ENCODE data around the gene PKHD1.

PKHD1 gene

DNA sequence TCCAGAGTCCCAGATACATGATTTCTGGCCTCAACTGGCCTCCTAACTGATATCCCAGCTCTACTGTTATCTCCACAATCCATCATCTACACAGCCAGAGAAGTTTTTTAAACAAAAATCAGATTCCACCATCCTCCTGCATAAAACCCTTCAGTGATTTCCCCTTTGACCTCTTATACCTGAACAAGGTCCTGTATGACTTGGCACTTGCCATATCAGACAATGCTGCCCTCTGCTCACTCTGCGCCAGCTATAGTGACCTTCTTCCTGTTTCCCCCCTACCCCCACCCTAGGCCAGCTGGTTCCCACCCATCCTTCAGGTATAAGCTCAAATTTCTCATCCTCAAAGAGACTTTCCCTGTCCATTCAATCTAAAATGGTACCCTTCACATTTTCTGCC is 322.2 kb downstream of the PKHD1 start:
- WGBS (ENCODE audit: extremely low coverage, insufficient coverage, insufficient read length), result no CpG with 5 or more reads among the region's 1 CpG

DNA sequence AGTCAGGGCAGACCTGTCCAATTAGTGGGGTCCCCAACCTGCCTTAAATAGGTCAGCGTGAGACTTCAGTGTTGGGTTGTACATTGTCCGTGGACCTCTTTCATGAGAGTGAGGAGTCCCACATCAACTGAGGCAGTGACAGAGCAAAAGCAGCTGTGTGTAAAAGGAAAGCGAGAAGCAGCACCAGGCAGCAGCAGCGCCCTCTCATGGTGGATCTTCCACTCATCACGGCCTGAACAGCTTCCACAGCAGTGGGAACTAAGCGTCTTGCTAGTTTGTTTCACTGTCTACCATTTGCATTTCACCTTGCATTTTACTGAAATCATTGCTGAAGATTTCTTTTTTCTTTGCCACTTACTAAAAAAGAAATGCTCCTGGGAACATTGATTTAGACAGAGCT is 333.8 kb downstream of the PKHD1 start:
- H4K12ac ChIP-seq (ENCODE audit: low read depth, low read length), result no peak overlapping the region
- no peak overlapping the region for H3K4me3 ChIP-seq (ENCODE audit: low read depth, low read length)
- no peak overlapping the region for H3K4me2 ChIP-seq (ENCODE audit: low read length)
- no peaks in the 10 kb centered on the region for H3K79me2 ChIP-seq (ENCODE audit: control insufficient read depth, insufficient read depth, low read length, poor library complexity)
- no peak overlapping the region for H2AFZ ChIP-seq (ENCODE audit: insufficient read depth, low read length, poor library complexity)
- H3K36me3 ChIP-seq (ENCODE audit: control insufficient read depth in 1 of 2, insufficient read depth in 2 of 2, low read length in 2 of 2), result no peaks in the 10 kb centered on the region
- H3K79me1 ChIP-seq (ENCODE audit: low read length), result no peaks in the 10 kb centered on the region
- no peak overlapping the region for H3K23ac ChIP-seq (ENCODE audit: low read length)
- no peak overlapping the region for H3K14ac ChIP-seq (ENCODE audit: low read length)
- H2BK5ac ChIP-seq (ENCODE audit: low read depth, low read length, poor library complexity), result no peak overlapping the region
- no peaks in the 10 kb centered on the region for H3K4me1 ChIP-seq (ENCODE audit: control insufficient read depth in 1 of 2, insufficient read depth in 2 of 2, low read length in 2 of 2)
- no peak overlapping the region for H4K91ac ChIP-seq (ENCODE audit: low read depth, low read length)
- H3K9me3 ChIP-seq (ENCODE audit: insufficient read depth, low read depth, low read length), result no peaks in the 10 kb centered on the region
- H3K9ac ChIP-seq (ENCODE audit: low read length), result no peak overlapping the region
- no peak overlapping the region for H2BK12ac ChIP-seq (ENCODE audit: low read length)
- WGBS (ENCODE audit: extremely low coverage, insufficient coverage, insufficient read length), result no CpG with 5 or more reads among the region's 6 CpGs
- no peak overlapping the region for H4K8ac ChIP-seq (ENCODE audit: low read depth, low read length)
- no peak overlapping the region for H3K27ac ChIP-seq (ENCODE audit: low read depth, low read length)
- no peaks in the 10 kb centered on the region for H3K27me3 ChIP-seq (ENCODE audit: insufficient read depth, low read length)
- no peak overlapping the region for H3K18ac ChIP-seq (ENCODE audit: low read length)
- H2AK5ac ChIP-seq (ENCODE audit: low read length), result no peak overlapping the region
- peak; percentile 15 to 60 for DNase-seq
- no peak overlapping the region for H3K4ac ChIP-seq (ENCODE audit: low read depth, low read length)
- no peak overlapping the region for H2BK120ac ChIP-seq (ENCODE audit: insufficient read depth, low read length, poor library complexity)

More for the DNA sequence above, 322.2 kb downstream of the PKHD1 start:
- H2AFZ ChIP-seq (ENCODE audit: insufficient read depth, low read length, poor library complexity), result no peak overlapping the region
- H4K8ac ChIP-seq (ENCODE audit: low read depth, low read length), result no peak overlapping the region
- no peaks in the 10 kb centered on the region for H3K79me1 ChIP-seq (ENCODE audit: low read length)
- no peak overlapping the region for H3K18ac ChIP-seq (ENCODE audit: low read length)
- no peak overlapping the region for H2BK5ac ChIP-seq (ENCODE audit: low read depth, low read length, poor library complexity)
- no peak overlapping the region for H2BK12ac ChIP-seq (ENCODE audit: low read length)
- no peak overlapping the region for H3K4me2 ChIP-seq (ENCODE audit: low read length)
- H3K23ac ChIP-seq (ENCODE audit: low read length), result no peak overlapping the region
- H3K79me2 ChIP-seq (ENCODE audit: control insufficient read depth, insufficient read depth, low read length, poor library complexity), result no peaks in the 10 kb centered on the region
- no peak overlapping the region for H3K27ac ChIP-seq (ENCODE audit: low read depth, low read length)
- H4K12ac ChIP-seq (ENCODE audit: low read depth, low read length), result no peak overlapping the region
- H4K91ac ChIP-seq (ENCODE audit: low read depth, low read length), result no peak overlapping the region
- no peak overlapping the region for H3K4ac ChIP-seq (ENCODE audit: low read depth, low read length)
- no peak for DNase-seq
- no peak overlapping the region for H2BK120ac ChIP-seq (ENCODE audit: insufficient read depth, low read length, poor library complexity)
- no peak overlapping the region for H2AK5ac ChIP-seq (ENCODE audit: low read length)
- H3K4me3 ChIP-seq (ENCODE audit: low read depth, low read length), result no peak overlapping the region
- no peak overlapping the region for H3K9ac ChIP-seq (ENCODE audit: low read length)
- no peaks in the 10 kb centered on the region for H3K36me3 ChIP-seq (ENCODE audit: control insufficient read depth in 1 of 2, insufficient read depth in 2 of 2, low read length in 2 of 2)
- no peaks in the 10 kb centered on the region for H3K27me3 ChIP-seq (ENCODE audit: insufficient read depth, low read length)
- H3K9me3 ChIP-seq (ENCODE audit: insufficient read depth, low read depth, low read length), result no peaks in the 10 kb centered on the region
- H3K4me1 ChIP-seq (ENCODE audit: control insufficient read depth in 1 of 2, insufficient read depth in 2 of 2, low read length in 2 of 2), result no peaks in the 10 kb centered on the region
- no peak overlapping the region for H3K14ac ChIP-seq (ENCODE audit: low read length)

DNA sequence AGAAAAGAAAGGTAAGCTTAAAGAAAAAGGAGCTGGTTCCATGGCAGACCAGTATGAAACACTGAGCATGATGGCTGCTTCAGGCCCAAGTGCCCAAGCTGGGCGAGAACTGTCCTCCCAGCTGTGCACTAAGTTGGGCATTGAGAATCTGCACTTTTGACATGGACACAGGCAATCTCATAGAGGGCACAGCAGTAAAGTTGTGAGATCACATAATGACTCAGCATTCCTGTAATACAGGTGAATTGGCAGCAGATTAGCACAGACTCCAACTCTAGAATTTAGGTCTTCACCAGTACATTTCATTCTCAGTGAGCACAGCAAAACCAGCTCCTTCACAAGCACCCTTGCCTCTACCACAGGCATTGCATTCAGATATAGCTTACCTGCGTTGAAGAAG is 343.4 kb downstream of the PKHD1 start:
- no peak overlapping the region for H3K4ac ChIP-seq (ENCODE audit: low read depth, low read length)
- no peak overlapping the region for H3K23ac ChIP-seq (ENCODE audit: low read length)
- H4K8ac ChIP-seq (ENCODE audit: low read depth, low read length), result no peak overlapping the region
- no peak overlapping the region for H2AK5ac ChIP-seq (ENCODE audit: low read length)
- H2BK12ac ChIP-seq (ENCODE audit: low read length), result no peak overlapping the region
- no peak overlapping the region for H4K12ac ChIP-seq (ENCODE audit: low read depth, low read length)
- no peak overlapping the region for H3K27ac ChIP-seq (ENCODE audit: low read depth, low read length)
- H3K79me2 ChIP-seq (ENCODE audit: control insufficient read depth, insufficient read depth, low read length, poor library complexity), result no peaks in the 10 kb centered on the region
- H2AFZ ChIP-seq (ENCODE audit: insufficient read depth, low read length, poor library complexity), result no peak overlapping the region
- H3K9me3 ChIP-seq (ENCODE audit: insufficient read depth, low read depth, low read length), result no peaks in the 10 kb centered on the region
- no peak overlapping the region for H3K4me3 ChIP-seq (ENCODE audit: low read depth, low read length)
- H3K27me3 ChIP-seq (ENCODE audit: insufficient read depth, low read length), result no peaks in the 10 kb centered on the region
- H3K36me3 ChIP-seq (ENCODE audit: control insufficient read depth in 1 of 2, insufficient read depth in 2 of 2, low read length in 2 of 2), result no peaks in the 10 kb centered on the region
- no peak overlapping the region for H2BK120ac ChIP-seq (ENCODE audit: insufficient read depth, low read length, poor library complexity)
- H3K9ac ChIP-seq (ENCODE audit: low read length), result no peak overlapping the region
- peak in 1 of 2 donors; percentile 2 for DNase-seq
- no peaks in the 10 kb centered on the region for H3K79me1 ChIP-seq (ENCODE audit: low read length)
- no CpG with 5 or more reads among the region's 2 CpGs for WGBS (ENCODE audit: extremely low coverage, insufficient coverage, insufficient read length)
- H2BK5ac ChIP-seq (ENCODE audit: low read depth, low read length, poor library complexity), result no peak overlapping the region
- H3K4me1 ChIP-seq (ENCODE audit: control insufficient read depth in 1 of 2, insufficient read depth in 2 of 2, low read length in 2 of 2), result no peaks in the 10 kb centered on the region
- H3K4me2 ChIP-seq (ENCODE audit: low read length), result no peak overlapping the region
- H4K91ac ChIP-seq (ENCODE audit: low read depth, low read length), result no peak overlapping the region
- H3K18ac ChIP-seq (ENCODE audit: low read length), result no peak overlapping the region
- H3K14ac ChIP-seq (ENCODE audit: low read length), result no peak overlapping the region

DNA sequence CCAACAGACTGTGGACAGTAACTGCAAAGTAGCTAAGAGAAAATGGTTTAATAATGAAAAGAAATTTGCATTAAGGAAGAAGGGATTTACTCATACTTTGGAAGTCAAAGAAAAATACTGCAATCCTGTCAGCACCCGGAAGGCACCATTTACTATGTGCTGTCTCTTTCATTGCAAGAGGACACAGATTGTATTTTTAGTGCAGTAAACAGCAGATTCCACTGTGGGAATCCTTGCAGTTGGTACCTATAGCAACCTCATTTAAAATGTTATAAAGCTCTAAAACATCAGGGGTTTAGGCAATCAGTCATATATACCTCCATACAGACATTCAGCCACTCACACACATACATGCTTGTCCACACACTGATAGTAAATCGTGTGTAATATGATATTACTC is 346.8 kb downstream of the PKHD1 start:
- no peaks in the 10 kb centered on the region for H3K27me3 ChIP-seq (ENCODE audit: insufficient read depth, low read length)
- H2AK5ac ChIP-seq (ENCODE audit: low read length), result no peak overlapping the region
- H3K4ac ChIP-seq (ENCODE audit: low read depth, low read length), result no peak overlapping the region
- H3K4me2 ChIP-seq (ENCODE audit: low read length), result no peak overlapping the region
- no peaks in the 10 kb centered on the region for H3K36me3 ChIP-seq (ENCODE audit: control insufficient read depth in 1 of 2, insufficient read depth in 2 of 2, low read length in 2 of 2)
- no peaks in the 10 kb centered on the region for H3K79me2 ChIP-seq (ENCODE audit: control insufficient read depth, insufficient read depth, low read length, poor library complexity)
- H3K9ac ChIP-seq (ENCODE audit: low read length), result no peak overlapping the region
- H4K8ac ChIP-seq (ENCODE audit: low read depth, low read length), result no peak overlapping the region
- H3K23ac ChIP-seq (ENCODE audit: low read length), result no peak overlapping the region
- no peak overlapping the region for H2BK12ac ChIP-seq (ENCODE audit: low read length)
- no peak overlapping the region for H4K91ac ChIP-seq (ENCODE audit: low read depth, low read length)
- no peaks in the 10 kb centered on the region for H3K79me1 ChIP-seq (ENCODE audit: low read length)
- H3K9me3 ChIP-seq (ENCODE audit: insufficient read depth, low read depth, low read length), result no peaks in the 10 kb centered on the region
- H3K4me1 ChIP-seq (ENCODE audit: control insufficient read depth in 1 of 2, insufficient read depth in 2 of 2, low read length in 2 of 2), result no peaks in the 10 kb centered on the region
- H3K27ac ChIP-seq (ENCODE audit: low read depth, low read length), result no peak overlapping the region
- no peak overlapping the region for H2BK5ac ChIP-seq (ENCODE audit: low read depth, low read length, poor library complexity)
- no peak overlapping the region for H3K18ac ChIP-seq (ENCODE audit: low read length)
- no peak overlapping the region for H3K4me3 ChIP-seq (ENCODE audit: low read depth, low read length)
- no peak overlapping the region for H2AFZ ChIP-seq (ENCODE audit: insufficient read depth, low read length, poor library complexity)
- H4K12ac ChIP-seq (ENCODE audit: low read depth, low read length), result no peak overlapping the region
- no peak overlapping the region for H3K14ac ChIP-seq (ENCODE audit: low read length)
- WGBS (ENCODE audit: extremely low coverage, insufficient coverage, insufficient read length), result no CpG with 5 or more reads among the region's 2 CpGs
- no peak for DNase-seq
- no peak overlapping the region for H2BK120ac ChIP-seq (ENCODE audit: insufficient read depth, low read length, poor library complexity)

Measured in trophoblast cell (in vitro differentiated cells and primary cell).